Endothelial cell (in vitro differentiated cells): ENCODE data around the gene DCUN1D3. TPM values are rescaled to one million over a fixed set of nuclear protein-coding genes. Genes with fewer than 3 reads are reported as not detected.
"Not testable (repeated sequence)": the region's sequence is repeated elsewhere in the genome, so short reads cannot be mapped to it uniquely, and the experiment has no call there.

Source experiments
- DNase-seq: peaks from one replicate; pipeline ENCODE4 v3.0.0; 2021; ENCODE audit warnings: low spot score
- H3K27ac Mint-ChIP-seq: one replicate; pipeline ENCODE4 v1.8.0; 2021; ENCODE audit warnings: mixed read lengths, inconsistent platforms; ENCODE audit not compliant: unreplicated experiment
- H3K27me3 Mint-ChIP-seq: one replicate; pipeline ENCODE4 v1.8.0; 2021; ENCODE audit warnings: mild to moderate bottlenecking, moderate library complexity, mixed read lengths, inconsistent platforms; ENCODE audit not compliant: unreplicated experiment
- H3K36me3 Mint-ChIP-seq: one replicate; pipeline ENCODE4 v1.8.0; 2021; ENCODE audit warnings: mild to moderate bottlenecking, low read depth, mixed read lengths, inconsistent platforms; ENCODE audit not compliant: unreplicated experiment
- H3K4me1 Mint-ChIP-seq: one replicate; pipeline ENCODE4 v1.8.0; 2021; ENCODE audit warnings: mild to moderate bottlenecking, mixed read lengths, inconsistent platforms; ENCODE audit not compliant: unreplicated experiment
- H3K4me3 Mint-ChIP-seq: one replicate; pipeline ENCODE4 v1.8.0; 2021; ENCODE audit warnings: mild to moderate bottlenecking, mixed read lengths, inconsistent platforms; ENCODE audit not compliant: unreplicated experiment
- H3K9me3 Mint-ChIP-seq: one replicate; pipeline ENCODE4 v1.8.0; 2021; ENCODE audit warnings: mixed read lengths, inconsistent platforms; ENCODE audit not compliant: unreplicated experiment
- long read RNA-seq: library from polyadenylated mRNA; unstranded; transcript quantifications from one replicate; pipeline ENCODE4 v2.0.0, GENCODE V29; 2020; ENCODE audit not compliant: unreplicated experiment
- total RNA-seq: library from RNA; stranded (reverse); fragmentation: NEBNext Ultra II Directional; extraction: Animal tissue kit (Norgen Biotek cat#: 25700); gene quantifications from one replicate; pipeline ENCODE4 v1.2.1, GENCODE V29; 2021; ENCODE audit not compliant: unreplicated experiment
- TF ChIP-seq, protein P1 (sequence below): fragments of 200-600 bp; sonication (generic); IDR thresholded peaks from one replicate; pipeline ENCODE4 v1.5.0; 2021; ENCODE audit warnings: antibody characterized with exemption; ENCODE audit not compliant: unreplicated experiment

Gene DCUN1D3, protein sequence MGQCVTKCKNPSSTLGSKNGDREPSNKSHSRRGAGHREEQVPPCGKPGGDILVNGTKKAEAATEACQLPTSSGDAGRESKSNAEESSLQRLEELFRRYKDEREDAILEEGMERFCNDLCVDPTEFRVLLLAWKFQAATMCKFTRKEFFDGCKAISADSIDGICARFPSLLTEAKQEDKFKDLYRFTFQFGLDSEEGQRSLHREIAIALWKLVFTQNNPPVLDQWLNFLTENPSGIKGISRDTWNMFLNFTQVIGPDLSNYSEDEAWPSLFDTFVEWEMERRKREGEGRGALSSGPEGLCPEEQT
- 17.2 TPM for total RNA-seq
- long read RNA-seq, partial matches to known transcripts = 0 of 1 reads
- long read RNA-seq, other reads (novel, unspliced or antisense) = 1 of 1 reads

DNA sequence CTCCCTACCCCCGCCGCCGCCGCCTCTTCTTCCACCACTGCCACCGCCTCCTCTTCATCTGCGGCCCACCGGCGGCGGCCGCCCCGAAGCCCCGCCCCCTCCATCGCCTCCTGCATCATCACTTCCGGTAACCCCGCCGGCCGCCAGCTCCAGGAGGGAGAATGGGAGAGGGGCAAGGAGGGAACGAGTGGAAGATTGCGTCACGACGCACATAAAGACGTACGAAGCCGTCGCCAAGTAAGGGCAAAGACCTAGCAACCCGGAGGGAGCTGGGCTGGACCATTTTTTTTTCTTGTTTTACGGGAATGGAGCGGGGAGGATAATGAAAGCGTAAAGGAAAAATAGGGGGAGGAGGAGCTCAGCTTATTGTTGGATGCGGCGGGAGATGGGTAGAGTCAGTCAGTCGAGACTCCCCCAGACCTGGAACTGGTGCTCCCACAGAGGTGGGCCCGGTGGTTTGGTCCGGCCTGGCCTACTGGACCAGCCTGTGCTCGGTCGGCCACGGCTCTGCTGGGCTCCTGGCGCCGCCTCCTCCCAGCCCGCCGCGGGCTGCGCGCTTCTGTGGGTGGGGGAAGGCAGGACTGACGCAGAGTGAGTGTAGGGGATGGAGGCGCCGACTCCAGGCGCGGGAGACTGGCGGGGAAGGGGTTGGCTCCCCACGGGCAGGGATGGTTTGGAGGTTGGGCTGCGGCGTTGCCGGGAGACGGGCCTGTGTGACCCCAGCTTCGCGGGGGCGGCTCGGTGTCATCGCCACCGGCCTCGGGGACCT lies at the start of gene DCUN1D3, which contains the start of gene LYRM1:
DCUN1D3 (minus strand) TSS at position 60 of the 769 bp plus-strand sequence. CDS start 37,820 bp downstream, outside the sequence.
LYRM1 (plus strand) TSS at position 473 of the 769 bp plus-strand sequence. CDS start 14,785 bp downstream, outside the sequence.
- peaks cover 6% of the 10 kb centered on the region for H3K27me3 Mint-ChIP-seq
- TF ChIP-seq, protein P1, sequence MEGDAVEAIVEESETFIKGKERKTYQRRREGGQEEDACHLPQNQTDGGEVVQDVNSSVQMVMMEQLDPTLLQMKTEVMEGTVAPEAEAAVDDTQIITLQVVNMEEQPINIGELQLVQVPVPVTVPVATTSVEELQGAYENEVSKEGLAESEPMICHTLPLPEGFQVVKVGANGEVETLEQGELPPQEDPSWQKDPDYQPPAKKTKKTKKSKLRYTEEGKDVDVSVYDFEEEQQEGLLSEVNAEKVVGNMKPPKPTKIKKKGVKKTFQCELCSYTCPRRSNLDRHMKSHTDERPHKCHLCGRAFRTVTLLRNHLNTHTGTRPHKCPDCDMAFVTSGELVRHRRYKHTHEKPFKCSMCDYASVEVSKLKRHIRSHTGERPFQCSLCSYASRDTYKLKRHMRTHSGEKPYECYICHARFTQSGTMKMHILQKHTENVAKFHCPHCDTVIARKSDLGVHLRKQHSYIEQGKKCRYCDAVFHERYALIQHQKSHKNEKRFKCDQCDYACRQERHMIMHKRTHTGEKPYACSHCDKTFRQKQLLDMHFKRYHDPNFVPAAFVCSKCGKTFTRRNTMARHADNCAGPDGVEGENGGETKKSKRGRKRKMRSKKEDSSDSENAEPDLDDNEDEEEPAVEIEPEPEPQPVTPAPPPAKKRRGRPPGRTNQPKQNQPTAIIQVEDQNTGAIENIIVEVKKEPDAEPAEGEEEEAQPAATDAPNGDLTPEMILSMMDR = no peak
- H3K9me3 Mint-ChIP-seq = no peaks in the 10 kb centered on the region
- H3K4me3 Mint-ChIP-seq = peak within 1 kb of the TSS; percentile 94
- peak; percentile 94 for DNase-seq
- H3K36me3 Mint-ChIP-seq = no peaks in the 10 kb centered on the region
- H3K4me1 Mint-ChIP-seq = peaks cover 67% of the 10 kb centered on the region
- peak within 1 kb of the TSS; percentile 98 for H3K27ac Mint-ChIP-seq

DNA sequence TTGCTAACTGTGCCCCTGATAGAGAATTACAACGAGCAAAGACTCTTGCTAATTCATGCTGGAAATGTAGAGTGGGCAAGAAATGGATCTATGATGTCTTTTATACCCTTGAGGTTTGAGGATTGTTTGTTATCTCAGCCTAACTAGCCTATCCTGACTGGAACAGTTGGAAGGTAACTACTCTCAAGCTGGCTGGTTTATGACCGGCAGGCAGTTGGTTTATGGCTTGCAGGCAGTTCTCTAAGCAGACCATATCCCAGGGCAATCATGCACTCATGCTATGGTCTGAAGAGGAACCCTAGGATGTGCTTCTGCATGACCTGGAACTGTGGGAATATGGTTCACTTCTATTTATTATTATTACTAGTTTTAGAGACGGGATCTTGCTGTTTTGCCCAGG lies 49.5 kb upstream of the DCUN1D3 start:
- H3K27me3 Mint-ChIP-seq = peaks cover 2% of the 10 kb centered on the region
- H3K27ac Mint-ChIP-seq = no peak overlapping the region
- H3K4me1 Mint-ChIP-seq = no peaks in the 10 kb centered on the region
- H3K36me3 Mint-ChIP-seq = no peaks in the 10 kb centered on the region
- H3K4me3 Mint-ChIP-seq = no peak overlapping the region
- H3K9me3 Mint-ChIP-seq = no peaks in the 10 kb centered on the region
- TF ChIP-seq, protein P1 = no peak
- DNase-seq = no peak

DNA sequence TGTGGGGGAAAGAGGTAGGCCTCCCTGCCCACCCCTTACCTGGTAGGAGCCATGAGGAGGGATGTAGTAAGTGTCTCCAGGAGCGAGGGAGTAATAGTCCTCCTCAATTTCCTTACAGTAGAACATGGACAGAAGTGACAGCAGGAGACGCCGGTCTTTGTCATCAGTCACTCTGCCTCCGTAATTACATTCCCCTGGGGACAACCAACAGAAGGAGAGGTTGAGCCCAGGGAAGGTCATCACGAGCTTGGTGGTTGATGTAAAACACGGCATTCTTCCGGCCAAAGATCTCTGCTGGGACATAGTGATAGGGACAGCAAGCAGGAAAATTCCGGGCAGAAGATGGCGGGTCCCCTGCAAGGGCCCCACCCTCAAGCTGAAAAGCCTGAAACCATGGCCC lies 48.3 kb upstream of the DCUN1D3 start:
- TF ChIP-seq, protein P1 = no peak
- Mint-ChIP-seq H3K36me3 (no peaks in the 10 kb centered on the region), H3K27me3 (no peaks in the 10 kb centered on the region), H3K4me1 (no peaks in the 10 kb centered on the region), H3K9me3 (no peaks in the 10 kb centered on the region), H3K4me3 (no peak overlapping the region), H3K27ac (no peak overlapping the region)
- no peak for DNase-seq

DNA sequence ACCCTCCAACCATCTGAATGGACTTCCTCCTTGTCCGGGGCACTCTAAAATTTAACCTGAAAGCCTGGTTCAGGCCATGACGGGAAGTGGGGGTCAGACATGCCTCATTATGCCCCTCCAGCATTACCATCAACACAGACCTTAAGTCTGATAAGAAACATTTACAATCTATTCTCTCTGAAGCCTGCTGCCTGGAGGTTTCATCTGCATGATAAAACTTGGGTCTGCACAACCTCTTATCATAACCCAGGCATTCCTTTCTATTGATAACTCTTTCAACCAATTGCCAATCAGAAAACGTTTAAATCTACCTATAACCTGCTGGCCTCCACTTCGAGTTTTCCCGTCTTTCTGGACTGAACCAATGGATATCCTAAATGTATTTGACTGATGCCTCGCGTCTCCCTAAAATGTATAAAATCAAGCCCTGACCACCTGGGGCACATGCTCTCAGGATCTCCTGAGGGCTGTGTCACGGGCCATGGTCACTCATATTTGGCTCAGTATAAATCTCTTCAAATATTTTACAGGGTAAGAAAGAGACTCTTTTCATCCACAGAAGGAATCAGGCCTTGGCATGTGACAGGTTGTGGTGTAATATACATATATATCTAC lies 46.0 kb upstream of the DCUN1D3 start:
- H3K9me3 Mint-ChIP-seq = no peaks in the 10 kb centered on the region
- no peak overlapping the region for H3K27ac Mint-ChIP-seq
- H3K4me1 Mint-ChIP-seq = no peaks in the 10 kb centered on the region
- no peak for DNase-seq
- H3K27me3 Mint-ChIP-seq = no peaks in the 10 kb centered on the region
- H3K36me3 Mint-ChIP-seq = no peaks in the 10 kb centered on the region
- TF ChIP-seq, protein P1 = no peak
- no peak overlapping the region for H3K4me3 Mint-ChIP-seq

DNA sequence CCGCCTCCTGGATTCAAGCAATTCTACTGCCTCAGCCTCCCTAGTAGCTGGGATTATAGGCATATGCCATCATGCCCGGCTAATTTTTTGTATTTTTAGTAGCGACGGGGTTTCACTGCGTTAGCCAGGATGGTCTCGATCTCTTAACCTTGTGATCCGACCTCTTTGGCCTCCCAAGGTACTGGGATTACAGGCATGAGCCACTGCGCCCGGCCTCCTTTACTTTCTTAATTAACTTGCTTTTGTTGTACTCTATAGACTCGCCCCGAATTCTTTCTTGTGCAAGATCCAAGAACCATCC lies 45.4 kb upstream of the DCUN1D3 start:
- DNase-seq, H3K4me1 Mint-ChIP-seq, H3K27ac Mint-ChIP-seq, H3K4me3 Mint-ChIP-seq, H3K9me3 Mint-ChIP-seq, H3K36me3 Mint-ChIP-seq, H3K27me3 Mint-ChIP-seq: not testable (repeated sequence)
